D721Med (cell line): ENCODE data around the gene SERPINB3.

Experiments used
- DNase-seq: peaks from one replicate; pipeline ENCODE4 v3.0.0; 2011; ENCODE audit warnings: low spot score; ENCODE audit not compliant: insufficient read length
- FAIRE-seq: peaks from 2 replicates; lab custom pipeline; 2011; peaks lifted over from hg19 to GRCh38; lab: Jason Lieb, UNC
- TF ChIP-seq, protein P1 (sequence below): IDR thresholded peaks from 2 replicates; pipeline ENCODE4 v1.5.1; 2012; ENCODE audit warnings: mild to moderate bottlenecking, control low read depth; ENCODE audit not compliant: insufficient read depth; ENCODE audit errors: missing control alignments

The SERPINB3 gene

DNA sequence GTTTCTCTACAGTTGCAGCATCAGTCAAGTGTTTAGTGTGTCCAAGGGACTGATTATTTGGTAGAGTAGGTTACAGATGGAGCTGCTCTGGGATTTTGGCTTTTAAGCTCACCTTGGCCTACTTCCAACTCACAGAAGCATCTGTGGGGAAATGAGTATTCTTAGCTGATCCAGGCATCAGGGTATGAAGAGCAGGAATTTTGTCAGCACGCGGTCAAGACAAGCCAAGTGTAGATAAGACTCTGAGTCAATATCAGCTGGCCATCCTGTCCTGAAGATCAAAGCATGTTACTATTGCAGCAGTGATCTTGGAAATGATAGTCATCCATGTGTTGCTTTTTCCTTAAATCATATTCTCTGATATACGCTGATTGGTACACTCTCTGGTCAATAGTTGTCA, 42.0 kb downstream of the SERPINB3 start:
- peak; percentile 96 for FAIRE-seq
- DNase-seq = no peak
- TF ChIP-seq, protein P1, sequence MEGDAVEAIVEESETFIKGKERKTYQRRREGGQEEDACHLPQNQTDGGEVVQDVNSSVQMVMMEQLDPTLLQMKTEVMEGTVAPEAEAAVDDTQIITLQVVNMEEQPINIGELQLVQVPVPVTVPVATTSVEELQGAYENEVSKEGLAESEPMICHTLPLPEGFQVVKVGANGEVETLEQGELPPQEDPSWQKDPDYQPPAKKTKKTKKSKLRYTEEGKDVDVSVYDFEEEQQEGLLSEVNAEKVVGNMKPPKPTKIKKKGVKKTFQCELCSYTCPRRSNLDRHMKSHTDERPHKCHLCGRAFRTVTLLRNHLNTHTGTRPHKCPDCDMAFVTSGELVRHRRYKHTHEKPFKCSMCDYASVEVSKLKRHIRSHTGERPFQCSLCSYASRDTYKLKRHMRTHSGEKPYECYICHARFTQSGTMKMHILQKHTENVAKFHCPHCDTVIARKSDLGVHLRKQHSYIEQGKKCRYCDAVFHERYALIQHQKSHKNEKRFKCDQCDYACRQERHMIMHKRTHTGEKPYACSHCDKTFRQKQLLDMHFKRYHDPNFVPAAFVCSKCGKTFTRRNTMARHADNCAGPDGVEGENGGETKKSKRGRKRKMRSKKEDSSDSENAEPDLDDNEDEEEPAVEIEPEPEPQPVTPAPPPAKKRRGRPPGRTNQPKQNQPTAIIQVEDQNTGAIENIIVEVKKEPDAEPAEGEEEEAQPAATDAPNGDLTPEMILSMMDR = no peak

DNA sequence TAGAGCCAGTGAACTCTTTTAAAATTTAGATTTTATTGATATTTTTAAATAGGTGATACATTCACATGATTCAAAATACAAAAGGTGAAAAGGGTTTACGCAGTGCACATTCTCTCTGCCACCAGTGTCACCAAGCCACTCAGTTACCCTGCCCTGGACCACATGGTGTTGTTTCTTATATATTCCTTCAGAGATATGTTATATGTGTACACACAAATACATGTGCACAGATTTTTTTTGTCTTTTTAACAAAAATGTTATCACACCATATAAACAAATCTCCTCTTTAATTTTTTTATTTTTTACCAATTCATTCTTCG, 43.8 kb downstream of the SERPINB3 start:
- TF ChIP-seq, protein P1 = no peak
- FAIRE-seq (no peak), DNase-seq (no peak)

DNA sequence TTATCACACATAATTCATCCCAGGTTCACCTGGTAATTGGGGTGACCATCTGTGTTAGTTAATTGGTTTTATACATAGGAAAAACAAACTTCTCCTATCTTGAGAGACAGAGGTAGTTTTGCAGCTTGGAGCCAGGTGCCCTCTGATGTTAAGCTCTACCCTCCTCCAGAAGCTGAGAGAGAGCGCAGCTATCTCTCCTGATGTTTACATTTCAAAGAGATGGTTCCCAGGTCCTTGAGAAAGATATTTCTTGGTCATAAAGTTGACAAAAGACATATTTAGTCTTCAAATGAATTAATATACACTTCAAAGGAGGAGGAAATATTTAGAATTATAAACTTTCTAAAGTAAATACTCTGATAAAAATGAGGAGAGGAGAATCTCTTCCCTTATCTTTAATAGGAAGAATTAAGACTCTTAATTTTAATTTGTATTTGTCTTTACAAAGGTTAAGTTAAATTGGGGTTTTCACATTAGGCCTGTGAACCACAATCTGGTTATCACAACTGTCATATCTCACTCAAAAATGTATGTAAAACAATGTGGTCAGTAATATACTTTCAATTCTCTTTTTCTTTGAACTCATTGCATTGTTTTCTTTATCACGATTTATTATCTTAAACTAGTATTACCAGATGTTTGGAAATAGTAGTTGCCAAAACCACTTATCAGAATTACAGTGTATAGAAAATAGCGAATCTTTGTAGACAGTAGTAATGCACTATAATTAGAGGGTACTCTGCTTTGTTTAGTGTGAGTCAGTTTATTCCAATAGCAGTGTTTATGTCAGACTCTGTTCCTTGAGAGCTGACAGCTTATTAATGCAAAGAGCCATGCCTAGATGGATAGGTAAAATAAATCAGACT, 44.4 kb downstream of the SERPINB3 start:
- DNase-seq (no peak), FAIRE-seq (peak; percentile 97)
- TF ChIP-seq, protein P1 = no peak

DNA sequence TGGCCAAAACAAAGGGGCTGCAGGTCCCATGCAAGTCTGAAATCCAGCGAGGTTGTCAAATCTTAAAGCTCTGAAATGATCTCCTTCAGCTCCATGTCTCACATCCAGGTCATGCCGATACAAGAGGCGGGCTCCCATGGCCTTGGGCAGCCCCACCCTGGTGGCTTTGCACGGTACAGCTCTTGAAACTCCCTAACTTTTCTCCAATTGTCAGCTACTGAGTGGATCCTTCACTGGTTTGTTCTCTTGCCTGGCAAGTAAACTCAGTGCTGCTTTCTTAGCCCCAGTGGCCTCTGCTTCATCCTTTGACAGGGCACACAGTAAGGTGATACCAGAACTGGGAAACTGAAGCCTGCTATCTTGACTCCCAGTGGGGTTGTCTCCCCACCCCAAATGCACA, 48.3 kb downstream of the SERPINB3 start:
- TF ChIP-seq, protein P1 = no peak
- DNase-seq = no peak
- no peak for FAIRE-seq

DNA sequence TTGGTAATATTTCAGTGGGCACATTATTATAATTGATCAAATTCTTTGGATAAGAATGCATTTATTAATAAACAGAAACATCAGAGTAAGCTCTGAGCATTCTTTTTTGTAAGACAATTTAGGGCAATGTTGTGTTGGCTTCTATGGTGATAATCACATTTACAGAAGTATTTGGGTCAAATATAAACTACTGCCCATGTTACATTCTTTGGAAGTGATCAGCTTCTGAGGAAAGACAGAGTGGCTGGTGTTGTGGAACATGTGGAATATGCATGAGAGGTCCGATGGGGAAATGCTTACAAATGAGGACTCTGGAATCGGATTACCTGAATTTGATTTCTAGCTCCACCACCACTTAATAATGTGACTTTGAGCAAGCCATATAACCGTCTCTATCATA, 55.2 kb downstream of the SERPINB3 start:
- TF ChIP-seq, protein P1 = no peak
- DNase-seq (no peak), FAIRE-seq (peak; percentile 91)
